T1000 (cell line): Measurements from ENCODE around the gene SORCS2.

Experiments
- DNase-seq: peaks from one replicate; lab custom pipeline; 2025; ENCODE audit warnings: mixed read lengths; lab: John Stamatoyannopoulos, UW

SORCS2 gene

GRCh38 chr4:7222521-7222920 lies 30.2 kb downstream of the SORCS2 start:
- DNase-seq: no peak

DNA sequence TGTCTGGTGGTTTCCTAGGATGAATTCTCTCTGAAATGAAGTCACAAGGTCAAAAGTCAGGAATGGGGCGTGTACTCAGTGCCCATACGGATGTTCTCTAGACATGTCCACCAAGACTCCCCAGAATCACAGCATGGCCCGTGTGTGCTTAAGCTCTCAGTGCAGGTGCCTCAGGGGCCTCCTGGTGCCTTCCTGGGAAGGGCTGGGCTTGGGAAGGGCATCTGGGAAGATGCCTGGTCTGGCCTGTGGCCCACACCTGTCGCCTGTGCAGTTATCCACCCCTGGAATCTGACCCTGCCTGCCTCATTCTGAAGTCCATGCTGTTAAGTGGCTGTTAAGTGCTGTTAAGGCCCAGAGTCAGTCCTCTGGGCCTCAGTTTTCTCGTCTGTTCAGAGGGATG lies 31.2 kb downstream of the SORCS2 start:
- no peak for DNase-seq

- DNase-seq: no peak
Measured at GRCh38 chr4:7224001-7224400, 31.7 kb downstream of the SORCS2 start.

DNA sequence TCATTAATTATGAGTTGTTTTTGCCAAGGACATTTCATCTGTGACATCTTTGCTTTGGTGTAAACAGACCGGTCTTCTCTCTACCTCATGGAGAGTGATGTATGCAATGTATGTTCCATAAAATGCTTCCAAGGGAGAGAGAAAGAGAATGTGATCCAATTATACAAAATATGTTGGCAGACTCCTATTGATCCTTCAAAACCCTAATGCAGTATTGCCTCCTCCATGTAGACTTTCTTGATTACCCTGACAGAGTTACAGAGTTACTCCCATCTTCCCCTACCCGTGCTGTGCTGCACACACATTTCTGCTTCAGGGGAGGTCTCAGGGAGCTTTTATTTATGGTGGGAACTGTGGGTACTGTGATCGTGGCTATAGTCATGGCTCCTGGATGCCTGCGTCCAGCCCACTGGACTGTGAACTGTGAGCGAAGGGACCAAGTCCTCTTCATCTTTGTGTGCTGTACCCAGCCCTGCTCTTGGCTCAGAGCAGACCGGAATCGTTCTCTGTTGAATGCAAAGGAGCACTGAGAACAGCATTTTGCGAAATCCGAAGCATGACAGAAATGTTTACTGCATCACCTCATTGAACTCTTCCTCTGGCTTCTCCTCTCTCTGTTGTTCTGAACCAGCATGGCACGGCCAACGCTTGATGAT lies 32.7 kb downstream of the SORCS2 start:
- no peak for DNase-seq

DNA sequence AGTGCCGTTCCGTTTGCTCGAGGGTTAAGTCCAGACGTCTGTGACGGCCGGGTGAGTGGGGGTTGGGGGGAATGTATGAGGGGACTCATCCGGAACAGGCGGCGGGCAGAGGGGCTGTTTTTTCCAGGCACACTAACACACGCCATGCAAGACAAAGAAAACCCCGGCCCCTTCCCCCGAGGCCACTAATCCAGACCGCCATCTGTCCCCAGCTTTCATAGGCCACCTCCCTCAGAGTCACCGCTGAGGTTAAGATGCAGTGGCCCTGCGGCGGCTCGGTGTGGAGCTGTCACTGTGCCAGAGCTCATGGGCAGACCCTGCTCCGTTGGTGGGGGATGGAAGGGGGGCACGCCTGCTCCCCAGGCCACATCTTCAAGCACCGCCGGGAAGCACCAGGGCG lies 34.1 kb downstream of the SORCS2 start:
- DNase-seq: no peak

DNA sequence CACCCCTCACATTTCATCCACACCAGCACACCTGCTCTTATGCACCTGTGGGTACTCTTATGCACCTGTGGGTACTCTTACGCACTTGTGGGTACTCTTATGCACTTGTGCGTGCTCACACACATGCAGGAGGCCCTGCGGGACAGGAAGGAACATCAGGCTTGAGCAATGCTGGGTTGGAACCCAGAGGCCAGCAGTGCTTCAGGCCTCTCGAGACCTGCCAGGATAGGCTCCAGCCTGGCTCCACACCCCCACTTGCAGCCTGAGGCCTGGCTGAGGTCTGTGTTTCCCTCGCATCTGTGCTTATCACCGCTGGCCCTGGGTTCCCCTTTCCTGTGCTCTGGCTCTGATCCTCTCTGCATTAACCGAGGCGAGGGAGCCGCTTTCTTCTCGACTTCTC lies 34.7 kb downstream of the SORCS2 start:
- DNase-seq: no peak

GRCh38 chr4:7228734-7229133 lies 36.4 kb downstream of the SORCS2 start:
- no peak for DNase-seq

DNA sequence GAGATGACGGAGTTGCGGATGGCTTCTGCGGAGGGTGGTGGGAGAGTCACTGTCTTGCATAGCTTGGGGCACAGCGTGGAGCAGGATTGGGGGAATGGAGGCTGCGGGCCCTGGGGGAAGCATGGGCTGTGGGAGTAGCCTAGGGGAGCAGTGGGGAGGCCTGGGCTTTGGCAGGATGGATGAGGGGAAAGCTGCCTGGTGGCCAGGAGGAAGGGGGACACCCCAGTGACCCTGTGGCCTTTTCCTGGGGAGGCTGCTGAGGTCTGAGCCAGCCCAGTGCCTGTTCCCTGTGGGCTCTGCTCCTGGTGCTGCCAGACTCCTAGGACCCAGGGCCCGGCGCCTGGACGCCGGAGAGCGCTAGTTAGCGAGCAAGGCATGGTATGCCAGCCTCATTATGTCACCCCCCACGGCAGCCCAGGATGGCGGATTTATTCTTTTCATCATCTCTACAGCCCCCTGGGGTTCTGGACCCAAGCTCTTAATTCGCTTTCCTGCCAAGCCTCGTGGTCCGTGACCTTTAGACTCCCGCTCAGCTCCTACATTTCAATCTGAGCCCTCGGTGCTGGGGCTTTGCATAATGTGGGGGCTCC lies 39.8 kb downstream of the SORCS2 start:
- DNase-seq: no peak

GRCh38 chr4:7233006-7233580 lies 40.8 kb downstream of the SORCS2 start:
- no peak for DNase-seq

GRCh38 chr4:7233601-7234000 lies 41.3 kb downstream of the SORCS2 start:
- DNase-seq: no peak

GRCh38 chr4:7234355-7235029 lies 42.2 kb downstream of the SORCS2 start:
- no peak for DNase-seq

DNA sequence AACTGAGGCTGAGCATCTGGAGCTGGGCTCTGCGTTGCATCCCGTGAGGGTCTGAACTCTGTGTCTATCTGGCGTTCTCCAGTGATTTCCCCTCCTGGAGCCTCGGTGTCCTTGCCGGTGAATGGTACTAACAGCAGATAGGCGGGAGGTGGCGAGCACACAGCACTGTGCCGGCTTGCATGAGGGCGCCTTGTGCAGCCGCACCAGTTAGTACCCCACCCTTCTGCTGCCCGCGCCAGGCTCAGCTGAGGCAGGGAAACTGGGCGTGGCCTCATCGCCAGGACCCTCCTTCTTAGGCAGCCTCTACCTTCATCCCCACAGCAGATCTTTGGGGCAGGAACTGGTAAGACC lies 42.7 kb downstream of the SORCS2 start:
- DNase-seq: no peak

DNA sequence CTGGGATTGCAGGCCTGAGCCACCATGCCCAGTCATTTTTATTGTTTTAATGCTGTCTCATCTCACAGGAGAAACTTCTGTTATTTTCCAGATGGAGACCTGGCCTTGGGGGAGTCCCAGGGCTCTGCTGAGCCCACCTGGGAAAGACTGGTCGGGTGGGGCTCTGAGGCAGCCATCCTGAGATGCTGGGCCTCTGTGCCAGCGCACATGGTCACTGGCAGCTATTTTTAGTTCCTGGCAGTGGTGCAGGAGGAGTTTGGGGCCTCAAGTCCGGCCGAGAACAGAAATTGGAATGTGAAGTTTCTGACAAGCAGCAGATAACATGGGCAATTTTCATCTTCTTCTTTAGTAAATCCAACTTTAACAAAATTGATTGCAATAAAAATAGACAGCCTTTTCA lies 44.5 kb downstream of the SORCS2 start:
- DNase-seq: no peak

- DNase-seq: no peak
Measured at GRCh38 chr4:7237873-7238272, 45.5 kb downstream of the SORCS2 start.

GRCh38 chr4:7238300-7238960 lies 46.1 kb downstream of the SORCS2 start:
- DNase-seq: no peak

GRCh38 chr4:7239101-7239820 lies 46.9 kb downstream of the SORCS2 start:
- no peak for DNase-seq

DNA sequence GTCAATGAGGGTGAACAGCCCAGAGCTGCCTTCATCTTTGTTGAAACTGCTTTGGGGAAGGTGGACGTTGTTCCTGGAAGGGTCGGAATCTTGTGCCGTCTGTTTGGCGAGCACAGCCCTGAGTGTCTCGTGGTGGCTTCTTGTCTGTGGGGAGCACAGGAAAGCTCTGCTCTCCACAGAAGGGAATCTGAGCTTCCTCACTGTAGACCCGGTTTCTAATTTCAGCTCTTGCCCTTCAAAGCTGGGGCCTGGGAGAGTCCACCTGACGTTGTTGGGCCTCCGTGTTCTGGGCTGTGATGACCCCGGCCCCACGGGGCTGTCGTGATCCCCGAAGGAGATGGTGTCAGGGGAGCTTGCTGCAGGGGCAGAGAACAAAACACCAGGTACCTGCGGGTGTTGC lies 47.5 kb downstream of the SORCS2 start:
- DNase-seq: no peak

GRCh38 chr4:7240306-7240705 lies 48.0 kb downstream of the SORCS2 start:
- DNase-seq: no peak

DNA sequence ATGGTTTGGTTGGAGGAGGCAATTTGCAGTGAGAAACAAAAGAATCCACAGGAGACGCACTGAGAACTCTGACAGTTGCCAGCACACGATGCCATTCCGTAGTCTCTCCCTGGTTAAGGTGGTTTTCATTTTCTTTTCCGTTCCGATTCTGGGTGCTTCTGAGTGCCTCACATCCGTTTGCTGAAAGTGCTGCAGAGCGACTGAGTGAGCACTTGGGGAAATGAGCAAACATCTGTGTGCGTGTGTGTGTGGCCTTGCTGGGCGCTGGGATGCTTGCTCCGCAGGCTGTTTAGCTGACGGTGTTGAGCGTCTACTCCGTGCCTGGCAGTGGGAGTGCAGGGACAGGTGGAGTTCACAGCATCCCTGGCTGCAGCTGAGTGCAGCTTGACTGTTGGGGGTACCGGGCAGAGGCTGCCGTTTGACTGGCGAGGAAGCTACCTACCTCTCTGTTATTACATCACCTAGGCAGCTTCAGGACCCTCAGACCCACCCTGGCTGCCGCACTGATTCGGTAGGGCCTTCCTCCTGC lies 49.3 kb downstream of the SORCS2 start:
- no peak for DNase-seq

- DNase-seq: no peak
Measured at GRCh38 chr4:7242766-7243165, 50.4 kb downstream of the SORCS2 start.

DNA sequence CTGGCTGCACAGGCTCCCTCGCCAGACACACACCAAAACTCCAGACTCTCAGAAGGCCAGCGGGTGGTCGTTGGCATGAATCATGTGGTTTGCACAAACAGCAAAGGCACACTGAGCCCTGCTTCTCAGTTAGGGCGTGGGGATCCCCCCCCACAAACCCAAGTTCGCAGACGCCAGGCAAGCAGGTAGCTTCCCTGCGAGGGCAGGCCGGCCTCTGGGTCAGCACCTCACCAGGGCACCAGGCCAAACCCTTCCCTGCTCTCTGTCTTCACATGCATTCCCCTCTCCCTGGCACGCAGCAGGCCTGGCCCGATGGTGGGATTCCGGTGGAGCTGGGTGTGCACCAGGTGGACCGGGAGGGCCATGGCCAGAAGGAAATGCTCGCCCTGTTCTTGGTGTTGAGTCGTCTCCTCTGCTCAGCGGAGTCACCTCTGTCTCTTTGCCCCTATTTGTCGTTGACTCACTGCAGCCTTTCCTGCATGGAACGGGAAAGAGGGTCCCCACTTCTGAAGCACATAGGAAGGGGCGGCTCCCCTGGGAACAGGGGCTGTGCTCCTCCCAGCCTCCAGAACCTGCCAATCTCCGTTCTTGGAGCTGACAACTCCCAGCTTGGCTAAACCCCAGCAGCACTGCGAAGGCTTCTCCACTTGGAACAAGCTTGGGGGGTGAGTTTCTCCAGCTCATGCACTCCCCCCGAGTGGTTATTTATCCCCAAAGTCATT lies 51.4 kb downstream of the SORCS2 start:
- DNase-seq: no peak
